K562 (cell line): ENCODE measurements around the gene MKRN1. TPM values are rescaled to one million over a fixed set of nuclear protein-coding genes. Genes with fewer than 3 reads are reported as not detected.

Source experiments
- EZH2 ChIP-seq: IDR thresholded peaks from 2 replicates; pipeline ENCODE4 v1.6.1; 2012; ENCODE audit warnings: low read depth, mild to moderate bottlenecking, inconsistent platforms, low read length, borderline replicate concordance
- HMBOX1 ChIP-seq: sonication (generic); IDR thresholded peaks from 2 replicates; pipeline ENCODE4 v1.6.1; 2016
- NCOA4 ChIP-seq: fragments of 450-650 bp; IDR thresholded peaks from 2 replicates; pipeline ENCODE4 v1.6.1; 2018; ENCODE audit warnings: mild to moderate bottlenecking; ENCODE audit not compliant: partially characterized antibody
- NFE2 ChIP-seq: IDR thresholded peaks from 2 replicates; pipeline ENCODE4 v1.6.1; 2014; ENCODE audit warnings: antibody characterized with exemption, low read depth
- RB1 ChIP-seq: fragments of 450-650 bp; IDR thresholded peaks from 2 replicates; pipeline ENCODE4 v1.6.1; 2017; ENCODE audit warnings: low read depth, mild to moderate bottlenecking
- SNIP1 ChIP-seq: fragments of 450-650 bp; IDR thresholded peaks from 2 replicates; pipeline ENCODE4 v1.7.1; 2017; ENCODE audit warnings: low read depth, mild to moderate bottlenecking
- STAT6 ChIP-seq: sonication (generic); formaldehyde crosslinking; IDR thresholded peaks from 2 replicates; pipeline ENCODE4 v1.8.1; 2023; ENCODE audit warnings: mild to moderate bottlenecking, missing genetic modification reagents
- ZFX ChIP-seq: sonication (generic); formaldehyde crosslinking; IDR thresholded peaks from 2 replicates; pipeline ENCODE4 v1.8.0; 2022; ENCODE audit warnings: mild to moderate bottlenecking, missing genetic modification reagents, moderate library complexity
- ZNF316 ChIP-seq: fragments of 450-650 bp; IDR thresholded peaks from 2 replicates; pipeline ENCODE4 v1.6.1; 2016
- polyA plus RNA-seq, 8 experiments: library from polyadenylated mRNA; depleted of rRNA in 4 of 8; stranded (reverse) in 5 of 8; unstranded in 3 of 8; fragments of >200 nt; fragmentation: Nextera tagmentation in 2 of 8; fragmentation: Illumina TruSeq in 1 of 8; extraction: Ambion mirVana in 2 of 8; extraction: Trizol in 1 of 8; gene quantifications; 2 replicates each; pipeline versions ENCODE4 v1.2.1 to v1.2.3, GENCODE V29; 2011 to 2014; ENCODE audit warnings: inconsistent platforms in 1 of 8, missing spikeins in 1 of 8
- total RNA-seq, 7 experiments: library from RNA; depleted of rRNA in 6 of 7; stranded (reverse); fragments of >200 nt in 6 of 7; fragmentation: Illumina TruSeq in 2 of 7; extraction: Trizol in 2 of 7; gene quantifications; 2 replicates each; pipeline versions ENCODE4 v1.2.1 to v1.2.3, GENCODE V29; 2011 to 2021; ENCODE audit warnings: low replicate concordance in 1 of 7

MKRN1 gene
- total and polyA plus RNA-seq, 9 of the 15 experiments (the other 6 are each of a cell fraction or from before 2014, with no cell fraction given), result 30.5 to 90.3 (median 76.0) TPM

DNA sequence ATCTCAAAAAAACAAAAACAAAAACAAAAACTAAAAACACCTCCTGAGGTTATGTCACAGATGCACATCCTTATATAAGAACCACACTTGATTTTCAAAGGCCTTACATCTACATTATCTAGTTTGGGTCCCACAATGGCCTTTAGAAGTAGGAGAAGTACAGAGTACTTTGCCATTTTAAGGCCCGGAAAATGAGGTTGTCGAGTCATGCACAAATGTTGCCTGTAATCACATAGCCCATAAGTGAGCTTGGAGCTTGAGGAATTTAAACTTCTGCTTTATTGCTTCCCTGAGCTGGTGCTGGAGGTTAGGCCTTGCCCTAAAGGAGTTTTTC, 9.7 kb upstream of the MKRN1 start (continued):
- TF ChIP-seq HMBOX1 (no peak), ZFX (0 out of 2 replicates have a peak, but pooled peaks have one; percentile 43), SNIP1 (peak; percentile 81), NCOA4 (peak; percentile 8), STAT6 (CRISPR knock-in tag) (no peak), RB1 (peak; percentile 15; the same call in 1 of the 2 replicates), ZNF316 (peak; percentile 72), NFE2 (peak; percentile 89), EZH2 (no peak)
